GM19240 (cell line): ENCODE measurements around the gene MSMB.

Experiments
- DNase-seq: peaks from one replicate; pipeline ENCODE4 v3.0.0; 2011; ENCODE audit warnings: low spot score; ENCODE audit not compliant: insufficient read length

MSMB gene

GRCh38 chr10:46035923-46036849 is 9.9 kb downstream of the MSMB start:
- no peak for DNase-seq

DNA sequence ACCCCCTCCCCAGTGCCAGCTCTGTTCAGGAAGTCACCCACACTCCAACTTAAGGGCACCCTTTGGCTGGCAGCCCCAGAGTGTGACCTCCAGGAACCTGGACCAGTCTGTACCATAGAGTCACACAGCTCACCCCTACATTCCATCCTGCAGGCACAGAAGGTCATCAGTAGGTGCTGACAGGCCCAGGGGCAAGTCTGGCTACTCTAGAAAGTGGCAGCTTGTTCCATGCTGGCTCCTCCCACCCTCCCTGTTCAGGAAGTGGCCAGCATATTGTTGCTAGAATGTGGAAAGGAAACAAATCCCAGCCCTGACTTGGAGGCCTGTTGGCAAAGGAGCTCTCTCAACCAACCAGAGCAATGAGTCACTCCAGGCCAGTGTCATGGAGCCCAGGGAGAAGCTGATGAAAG is 12.5 kb downstream of the MSMB start:
- DNase-seq = no peak

- DNase-seq = no peak
These were observed 14.2 kb downstream of the MSMB start for GRCh38 chr10:46031648-46032532.

DNA sequence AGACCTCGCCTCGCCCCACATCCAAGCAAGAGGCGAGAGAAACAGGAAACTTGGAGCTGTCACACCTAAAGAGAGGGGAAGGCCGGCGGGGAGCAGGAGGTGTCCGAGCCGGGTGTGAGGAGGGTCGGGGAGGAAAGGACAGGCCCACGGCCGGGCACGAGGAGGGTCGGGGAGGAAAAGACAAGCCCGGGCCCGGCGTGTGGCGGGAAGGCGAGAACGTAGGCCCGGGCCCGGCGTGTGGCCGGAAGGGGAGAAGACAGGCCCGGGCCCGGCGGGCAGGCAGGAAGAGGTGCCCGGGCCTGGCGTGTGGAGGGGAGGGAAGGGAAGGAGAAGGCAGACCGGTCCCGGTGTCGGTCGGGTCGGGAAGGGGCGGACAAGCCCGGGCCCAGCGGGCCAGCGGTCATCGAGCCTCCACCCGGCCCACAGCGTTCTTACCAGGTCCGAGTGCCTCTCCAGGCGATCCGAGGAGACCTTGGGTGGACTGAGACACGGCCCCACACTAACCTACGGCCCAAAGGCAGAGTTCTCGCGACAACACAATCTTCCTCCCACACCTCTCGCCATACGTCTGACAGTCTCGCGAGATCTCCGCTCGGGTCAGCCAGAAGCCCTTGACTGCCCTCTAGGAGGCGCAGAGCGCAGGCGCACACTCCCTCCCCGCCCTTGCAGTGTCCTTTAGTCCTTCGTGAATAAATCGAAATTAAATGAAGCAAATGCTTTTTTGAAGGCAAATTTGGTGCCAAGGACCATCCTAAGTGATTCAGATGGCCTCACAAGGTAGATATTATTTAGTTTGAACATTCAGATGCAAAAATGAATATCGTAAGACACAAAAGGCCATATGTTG is 15.8 kb downstream of the MSMB start, which contains the start of gene NCOA4:
Gene NCOA4 (minus strand): TSS at position 533 of the 847 bp plus-strand sequence. CDS start 13,943 bp downstream, outside the sequence.
- peak; percentile 98 for DNase-seq

DNA sequence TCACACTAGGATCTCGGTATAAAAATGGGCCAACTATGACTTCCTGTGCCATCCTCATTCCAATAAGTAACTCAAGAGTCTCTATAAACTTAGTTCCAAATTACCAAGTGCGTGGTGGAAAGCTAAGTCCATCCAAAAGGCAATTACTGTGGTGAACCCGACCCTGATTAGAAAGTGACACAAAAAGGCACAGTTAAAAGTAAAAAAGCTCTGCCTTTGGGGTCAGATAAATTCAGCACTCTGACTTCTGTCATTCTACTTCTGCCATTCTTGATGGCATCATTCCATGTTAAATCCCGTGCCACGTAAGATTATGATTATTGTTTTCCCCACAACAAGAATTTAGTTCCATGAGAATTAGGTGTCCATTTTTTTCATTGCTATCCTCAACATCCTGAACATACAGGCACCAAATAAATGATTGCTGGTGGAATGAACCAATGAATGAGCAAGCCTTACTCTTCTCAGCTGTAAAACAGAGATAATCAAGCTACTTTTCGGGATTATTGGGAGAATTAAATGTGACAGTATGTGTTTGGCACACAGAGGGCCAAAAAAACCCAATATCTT is 16.5 kb downstream of the MSMB start:
- no peak for DNase-seq

- no peak for DNase-seq
These were observed 17.2 kb downstream of the MSMB start for GRCh38 chr10:46028584-46029460.

DNA sequence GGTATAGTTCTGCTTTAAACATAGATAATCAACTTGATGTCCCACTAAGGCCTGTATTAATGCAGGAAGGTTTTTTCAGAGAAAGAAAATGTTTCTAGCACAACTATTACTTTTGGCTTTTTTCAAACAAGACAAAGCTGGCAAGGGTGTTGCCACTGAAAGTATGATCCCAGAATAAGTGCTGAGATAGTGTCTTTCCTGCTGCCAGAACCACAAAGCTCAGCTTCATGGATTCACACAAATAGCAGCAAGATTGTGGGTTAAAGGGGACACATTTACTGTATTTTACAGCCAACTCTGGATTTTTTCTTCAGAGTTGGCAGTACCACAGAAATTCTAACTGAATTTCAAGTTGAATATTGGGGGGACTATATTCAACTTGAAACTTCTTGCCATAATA is 20.0 kb downstream of the MSMB start:
- no peak for DNase-seq

GRCh38 chr10:46025406-46025805 is 20.7 kb downstream of the MSMB start:
- no peak for DNase-seq

DNA sequence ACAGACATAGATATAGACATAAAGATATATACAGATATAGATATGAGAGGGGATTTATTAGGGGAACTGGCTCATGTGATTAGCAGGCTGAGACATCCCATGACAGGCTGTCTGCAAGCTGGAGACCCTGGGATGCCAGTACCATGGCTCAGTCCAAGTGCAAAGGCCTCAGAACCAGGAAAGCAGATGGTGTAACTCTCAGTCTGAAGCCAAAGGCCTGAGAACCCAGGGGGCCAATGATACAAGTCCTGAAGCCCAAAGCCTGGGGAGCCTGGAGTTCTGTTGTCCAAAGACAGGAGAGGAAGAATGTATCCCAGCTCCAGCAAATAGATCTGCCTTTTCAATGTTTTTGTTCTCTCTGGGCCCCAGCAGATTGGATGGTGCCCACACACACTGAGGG is 21.1 kb downstream of the MSMB start:
- DNase-seq = no peak

- peak; percentile 48 for DNase-seq
These were observed 22.9 kb downstream of the MSMB start for GRCh38 chr10:46022978-46023702.

GRCh38 chr10:46020344-46020657 is 25.8 kb downstream of the MSMB start:
- DNase-seq = no peak

DNA sequence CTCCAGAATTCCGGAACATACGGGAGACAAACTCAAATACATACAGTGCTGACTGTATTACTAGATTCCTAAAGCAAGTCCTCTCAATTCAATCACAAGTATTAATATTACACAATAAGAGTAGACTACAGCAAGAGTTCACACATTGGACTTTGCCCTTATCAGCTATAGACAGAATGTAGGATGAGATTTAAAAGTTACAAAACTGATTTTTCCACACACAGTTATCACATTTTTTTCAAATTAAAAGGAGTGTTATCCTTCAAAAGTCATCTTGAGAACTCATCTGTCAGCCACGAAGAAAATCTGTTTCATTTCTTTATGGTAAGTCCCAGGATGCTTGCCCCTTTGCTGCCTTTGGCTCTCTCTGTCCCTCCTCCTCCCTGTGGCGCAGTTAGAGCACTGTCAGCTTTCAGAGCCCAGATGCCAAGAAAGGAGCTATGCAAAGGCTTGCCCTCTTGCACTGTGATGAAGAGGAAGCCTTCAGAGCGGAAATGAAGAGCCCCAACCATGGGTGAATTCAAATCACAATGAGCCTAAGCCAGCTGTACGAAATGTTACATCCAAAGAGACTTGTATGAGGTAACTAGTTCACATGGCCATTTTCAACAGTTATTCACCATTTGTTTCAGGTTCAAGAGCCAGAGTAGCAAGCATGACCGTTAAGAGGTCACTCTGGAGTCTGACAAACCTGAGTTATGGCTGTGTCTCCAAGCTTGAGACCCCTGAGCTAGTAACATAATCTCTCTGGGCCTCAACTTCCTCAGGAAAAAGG is 26.3 kb downstream of the MSMB start:
- no peak for DNase-seq

DNA sequence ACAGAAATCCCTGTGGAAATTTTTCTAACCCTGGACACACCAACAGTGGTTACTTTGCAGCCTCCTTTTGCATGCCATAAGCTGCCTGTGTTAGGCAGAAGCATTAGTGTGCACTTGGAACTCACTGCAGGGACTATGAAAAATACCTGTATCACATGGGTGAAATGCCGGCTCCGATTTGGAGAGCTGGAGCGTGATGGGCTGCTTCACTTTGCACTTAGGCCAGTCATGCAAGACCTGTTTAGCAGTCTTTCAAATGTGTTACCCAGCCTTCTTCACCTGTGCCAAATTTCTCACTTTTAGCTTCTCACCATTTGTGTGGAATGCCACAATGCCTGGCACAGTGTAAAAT is 26.9 kb downstream of the MSMB start:
- DNase-seq = no peak

GRCh38 chr10:46018453-46019176 is 27.5 kb downstream of the MSMB start:
- DNase-seq = no peak

GRCh38 chr10:46017733-46018132 is 28.3 kb downstream of the MSMB start:
- DNase-seq = no peak

GRCh38 chr10:46016811-46017210 is 29.3 kb downstream of the MSMB start:
- no peak for DNase-seq

DNA sequence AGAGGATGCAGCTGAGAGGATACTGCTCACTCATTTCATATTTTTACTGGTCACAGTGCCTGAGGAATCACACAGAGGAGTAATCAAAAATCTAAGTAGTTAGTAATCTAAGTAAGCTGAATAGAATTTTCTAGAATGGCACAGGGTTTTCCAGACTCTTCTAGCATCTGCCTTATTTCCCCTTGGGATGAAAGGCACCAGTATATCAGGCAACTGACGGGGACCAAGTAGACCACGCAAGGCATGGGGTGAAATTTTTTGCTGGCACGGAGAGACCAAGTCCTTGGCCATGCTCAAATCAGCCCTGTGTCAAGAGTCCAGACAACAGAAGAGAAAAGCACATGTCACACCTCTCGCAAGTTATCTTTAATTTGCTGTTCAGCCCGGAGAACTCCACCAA is 29.9 kb downstream of the MSMB start:
- no peak for DNase-seq
